Posterior cingulate gyrus (tissue), 11 donors: ENCODE measurements around the gene ZNF691.
"Not testable (repeated sequence)": the region's sequence is repeated elsewhere in the genome, so short reads cannot be mapped to it uniquely, and the experiment has no call there.

Experiments
- DNase-seq, 10 donors: peaks; one replicate each; pipeline versions ENCODE4 v3.0.0 to v3.0.0-alpha.2; 2020 to 2021; ENCODE audit warnings: mixed read lengths in 3 of 10
- intact Hi-C: fragments of 100-400 bp; cut with DNase I; formaldehyde crosslinking; loops from one replicate; pipeline ENCODE4 v1.15.1; 2023

The ZNF691 gene

GRCh38 chr1:42853116-42853884, 6.9 kb downstream of the ZNF691 start:
- intact Hi-C loops: no loop called here
- no peak for DNase-seq

DNA sequence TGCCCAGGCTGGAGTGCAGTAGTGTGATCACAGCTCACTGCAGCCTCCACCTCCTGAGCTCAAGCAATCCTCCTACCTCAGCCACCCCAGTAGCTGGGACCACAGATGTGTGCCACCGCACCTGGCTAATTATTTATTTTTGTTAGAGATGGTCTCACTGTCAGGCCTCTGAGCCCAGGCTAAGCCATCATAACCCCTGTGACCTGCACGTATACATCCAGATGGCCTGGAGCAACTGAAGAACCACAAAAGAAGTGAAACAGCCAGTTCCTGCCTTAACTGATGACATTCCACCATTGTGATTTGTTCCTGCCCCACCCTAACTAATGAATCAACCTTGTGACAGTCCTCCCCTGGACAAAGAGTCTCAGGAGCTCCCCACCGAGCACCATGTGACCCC, 10.1 kb downstream of the ZNF691 start:
- DNase-seq, intact Hi-C loops: not testable (repeated sequence)

GRCh38 chr1:42859366-42859765, 13.0 kb downstream of the ZNF691 start:
- DNase-seq, intact Hi-C loops: not testable (repeated sequence)

DNA sequence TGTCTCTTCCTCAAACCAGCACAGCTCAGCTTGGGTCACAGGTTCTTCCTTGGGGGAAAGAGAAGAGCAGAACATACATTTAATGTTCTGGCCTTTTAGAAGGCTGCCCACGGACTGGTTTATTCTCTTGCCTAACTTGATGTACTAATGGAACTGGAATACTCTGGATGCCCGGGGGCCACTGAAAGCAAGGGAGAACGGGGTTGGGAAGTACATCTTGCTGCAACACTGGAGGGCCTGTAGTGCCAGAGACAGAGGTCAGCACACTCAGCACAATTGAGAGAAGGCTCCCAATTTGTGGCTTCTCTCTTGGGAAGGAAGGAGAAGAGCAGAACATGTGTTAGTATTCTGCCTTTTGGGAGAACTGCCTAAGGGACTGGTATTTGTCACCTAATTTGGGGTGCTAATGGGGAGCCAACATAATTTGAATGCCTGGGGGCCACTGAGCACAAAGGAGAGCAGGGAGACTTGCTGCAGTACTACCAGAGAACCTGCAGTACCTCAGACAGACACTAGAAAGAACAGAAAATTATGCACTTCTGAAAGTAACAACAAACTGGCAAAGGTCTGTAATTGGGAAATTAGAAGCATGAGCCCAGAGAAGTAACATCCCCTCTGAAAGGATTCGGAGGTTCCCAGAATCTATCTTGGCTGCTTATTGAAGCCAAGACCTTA, 14.1 kb downstream of the ZNF691 start:
- no peak for DNase-seq
- intact Hi-C loops: no loop called here

DNA sequence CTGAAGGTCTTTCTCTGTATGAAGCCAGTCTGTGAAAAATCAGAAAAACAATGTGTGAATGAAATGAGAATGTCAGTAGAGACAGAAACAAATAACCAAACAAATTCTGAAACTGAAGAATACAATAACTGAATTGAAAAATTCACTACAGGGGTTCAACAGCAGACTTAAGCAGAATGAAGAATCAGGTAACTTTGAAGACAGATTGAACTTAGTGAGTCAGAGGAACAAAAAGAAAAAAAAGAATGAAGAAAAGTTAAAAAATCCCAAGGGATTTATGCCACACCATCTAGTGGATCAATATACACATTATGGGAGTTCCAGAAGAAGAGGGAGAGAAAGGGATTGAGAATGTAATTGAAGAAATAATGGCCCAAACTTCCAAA, 14.6 kb downstream of the ZNF691 start:
- DNase-seq: no peak
- intact Hi-C loops: no loop called here

GRCh38 chr1:42866549-42866948, 20.1 kb downstream of the ZNF691 start:
- DNase-seq: no peak
- intact Hi-C loops: no loop called here

DNA sequence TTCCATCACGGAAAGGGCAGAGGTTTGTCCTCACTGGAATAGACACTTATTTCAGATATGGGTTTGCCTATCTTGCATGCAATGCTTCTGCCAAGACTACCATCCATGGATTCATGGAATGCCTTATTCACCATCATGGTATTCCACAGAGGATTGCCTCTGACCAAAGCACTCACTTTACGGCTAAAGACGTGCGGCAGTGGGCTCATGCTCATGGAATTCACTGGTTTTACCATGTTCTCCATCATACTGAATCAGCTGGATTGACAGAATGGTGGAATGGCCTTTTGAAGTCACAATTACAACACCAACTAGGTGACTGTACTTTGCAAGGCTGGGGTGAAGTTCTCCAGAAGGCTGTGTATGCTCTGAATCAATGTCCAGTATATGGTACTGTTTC, 22.1 kb downstream of the ZNF691 start:
- intact Hi-C loops, DNase-seq: not testable (repeated sequence)

DNA sequence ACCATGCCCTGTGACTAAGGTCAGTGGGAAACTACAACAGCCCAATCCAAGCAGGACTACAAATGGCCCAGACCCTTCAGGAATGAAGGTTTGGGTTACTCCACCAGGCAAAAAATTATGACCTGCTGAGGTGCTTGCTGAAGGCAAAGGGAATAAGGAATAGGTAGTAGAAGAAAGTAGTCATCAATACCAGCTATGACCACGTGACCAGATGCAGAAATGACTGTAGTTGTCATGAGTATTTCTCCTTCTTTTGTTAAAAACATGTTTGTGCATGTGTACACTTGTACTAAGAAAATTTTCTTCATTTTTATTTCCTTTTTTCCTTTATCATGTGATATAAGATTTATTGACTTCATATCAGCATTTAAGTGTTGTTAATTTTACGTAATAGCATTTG, 22.8 kb downstream of the ZNF691 start:
- intact Hi-C loops, DNase-seq: not testable (repeated sequence)

DNA sequence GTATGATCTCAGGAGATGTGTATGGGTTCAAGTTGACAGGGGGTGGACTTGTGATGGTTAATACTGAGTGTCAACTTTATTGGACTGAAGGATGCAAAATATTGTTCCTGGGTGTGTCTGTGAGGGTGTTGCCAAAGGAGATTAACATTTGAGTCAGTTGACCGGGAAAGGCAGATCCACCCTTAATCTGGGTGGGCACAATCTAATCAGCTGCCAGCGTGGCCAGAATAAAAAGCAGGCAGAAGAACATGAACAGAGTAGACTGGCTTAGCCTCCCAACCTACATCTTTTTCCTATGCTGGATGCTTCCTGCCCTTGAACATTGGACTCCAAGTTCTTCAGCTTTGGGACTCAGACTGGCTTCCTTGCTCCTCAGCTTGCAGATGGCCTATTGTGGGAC, 23.3 kb downstream of the ZNF691 start:
- DNase-seq, intact Hi-C loops: not testable (repeated sequence)

GRCh38 chr1:42873108-42873507, 26.7 kb downstream of the ZNF691 start:
- intact Hi-C loops, DNase-seq: not testable (repeated sequence)

DNA sequence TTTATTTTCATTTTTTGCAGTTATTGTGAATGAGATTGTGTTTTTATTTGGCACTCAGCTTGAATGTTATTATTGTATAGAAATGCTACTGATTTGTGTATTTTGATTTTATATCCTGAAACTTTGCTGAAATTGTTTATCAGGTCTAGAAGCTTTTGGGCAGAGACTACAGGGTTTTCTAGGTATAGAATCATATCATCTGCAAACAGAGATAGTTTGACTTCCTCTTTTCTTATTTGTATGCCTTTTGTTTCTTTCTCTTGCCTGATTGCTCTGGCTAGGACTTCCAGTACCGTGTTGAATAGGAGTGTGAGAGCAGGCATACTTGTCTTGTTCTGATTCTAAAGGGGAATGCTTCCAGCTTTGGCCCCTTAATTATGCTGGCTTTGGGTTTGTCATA, 27.3 kb downstream of the ZNF691 start:
- DNase-seq: no peak
- intact Hi-C loops: no loop called here

GRCh38 chr1:42876009-42876408, 29.6 kb downstream of the ZNF691 start:
- intact Hi-C loops: no loop called here
- no peak for DNase-seq

DNA sequence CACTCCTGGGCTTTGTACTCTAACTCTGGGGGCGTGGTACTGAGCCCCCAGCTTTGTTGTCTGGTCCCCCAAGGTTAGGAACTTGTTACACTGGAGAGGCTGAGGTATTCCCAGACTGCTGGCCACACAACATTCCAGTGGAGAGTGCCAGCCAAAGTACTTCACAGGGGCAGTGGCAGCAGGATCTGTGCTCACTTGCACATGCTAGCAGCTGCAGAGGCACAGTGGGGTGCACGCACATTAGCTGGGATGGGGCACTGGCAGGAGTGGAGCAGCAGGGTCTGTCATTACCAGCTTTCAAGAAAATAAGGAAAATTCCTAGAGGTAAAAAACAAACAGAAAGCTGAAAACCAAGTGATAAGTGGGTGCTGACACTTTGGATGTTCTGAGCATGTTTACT, 31.0 kb downstream of the ZNF691 start:
- intact Hi-C loops: no loop called here
- DNase-seq: no peak

- DNase-seq: no peak
- intact Hi-C loops: no loop called here
These were observed 34.0 kb downstream of the ZNF691 start for GRCh38 chr1:42880384-42880783.

DNA sequence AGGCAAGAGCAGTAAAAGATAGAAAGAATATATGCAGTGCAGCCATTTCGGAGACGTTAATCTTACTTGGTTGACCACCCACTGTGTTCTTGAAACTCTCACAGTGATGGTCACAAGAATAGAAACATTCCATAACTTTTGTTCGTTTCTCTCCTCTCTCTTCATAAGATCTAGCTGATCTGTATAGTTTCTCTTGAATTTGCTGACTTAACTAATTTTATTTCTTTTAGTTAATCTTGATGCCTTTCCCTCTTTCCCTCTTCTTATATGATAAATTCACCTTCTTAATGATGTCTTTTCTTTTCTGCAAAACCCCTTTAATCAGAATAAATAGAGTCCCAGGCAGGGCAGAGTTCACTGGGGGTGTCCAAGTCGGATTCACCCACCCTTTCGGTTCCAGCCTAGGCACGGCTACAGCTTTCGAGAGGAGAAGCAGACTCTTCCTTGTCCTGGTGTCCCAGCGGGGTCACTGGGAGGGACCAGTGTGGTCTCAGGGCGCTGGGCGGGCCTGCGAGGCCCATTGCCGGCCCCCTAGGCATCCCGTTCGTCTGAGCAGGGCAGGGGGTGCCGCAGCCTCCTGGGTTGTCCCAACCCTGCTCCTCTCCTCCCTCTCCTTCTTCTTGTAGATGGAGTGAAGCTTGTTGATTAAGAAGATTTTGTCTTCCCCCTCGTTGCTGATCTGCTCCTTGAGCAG, 39.8 kb downstream of the ZNF691 start:
- DNase-seq: no peak
- intact Hi-C loops: no loop called here

DNA sequence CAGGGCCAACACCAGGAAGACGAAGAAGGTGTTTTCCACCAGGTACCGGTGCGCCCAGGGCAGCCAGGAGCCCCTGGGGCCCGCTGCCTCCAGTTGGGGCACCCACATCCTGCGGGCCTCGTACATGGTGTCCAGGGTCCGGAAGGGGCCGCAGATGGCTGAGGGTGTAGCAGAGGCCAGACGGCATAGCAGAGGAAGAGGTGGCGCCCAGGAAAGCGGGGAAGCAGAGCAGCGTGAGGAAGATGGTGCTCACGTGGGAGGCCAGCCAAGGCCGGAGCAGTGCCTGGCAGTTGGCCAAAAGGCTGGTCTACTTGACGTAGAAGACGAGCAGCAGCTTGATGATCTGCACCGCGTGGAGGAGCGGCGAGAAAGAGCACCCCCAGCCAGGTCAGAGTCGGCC, 40.4 kb downstream of the ZNF691 start:
- intact Hi-C loops: no loop called here
- peak in 1 of 10 donors; percentile 77 for DNase-seq

DNA sequence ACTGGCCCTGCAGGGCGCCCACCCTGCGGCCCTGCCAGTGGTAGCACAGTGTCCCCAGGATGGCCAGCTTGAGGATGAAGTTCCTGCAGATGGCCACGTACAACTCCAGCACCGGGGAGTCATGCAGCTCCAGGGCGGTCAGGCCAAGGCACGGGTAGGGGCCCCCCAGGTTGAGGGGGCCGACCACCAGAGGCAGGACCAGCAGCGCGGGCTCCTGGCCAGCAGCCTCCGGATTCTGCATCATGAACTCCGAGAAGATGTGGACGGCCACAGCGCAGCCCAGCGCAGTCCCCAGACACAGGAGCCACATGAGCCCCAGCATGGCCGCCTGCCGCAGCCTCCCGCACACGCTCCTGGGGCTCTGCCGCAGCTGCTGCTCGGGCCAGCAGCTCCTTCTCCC, 41.0 kb downstream of the ZNF691 start:
- DNase-seq: peak in 1 of 10 donors; percentile 76
- intact Hi-C loops: no loop called here

- peak in 1 of 10 donors; percentile 72 for DNase-seq
These were observed 41.7 kb downstream of the ZNF691 start for GRCh38 chr1:42888013-42888633.

GRCh38 chr1:42889264-42889663, 42.9 kb downstream of the ZNF691 start:
- intact Hi-C loops: no loop called here
- no peak for DNase-seq

More at GRCh38 chr1:42888013-42888633, 41.7 kb downstream of the ZNF691 start:
- intact Hi-C loops: no loop called here

GRCh38 chr1:42891465-42892138, 45.2 kb downstream of the ZNF691 start:
- peak in 5 of 10 donors; percentile 10 to 88 (median 29) for DNase-seq
- intact Hi-C loops: no loop called here
